GM19023 (cell line): Measurements from ENCODE around the gene CPNE2.
A peak's percentile ranks its signal among the peaks of the same experiment; 100 is the strongest.
"Not testable (repeated sequence)": the region's sequence is repeated elsewhere in the genome, so short reads cannot be mapped to it uniquely, and the experiment has no call there.

ENCODE experiments used
- ATAC-seq: cut with Tn5 transposase; IDR thresholded peaks from one replicate; pipeline ENCODE4 v1.9.1; 2021; ENCODE audit warnings: mild to moderate bottlenecking, moderate library complexity; ENCODE audit not compliant: unreplicated experiment

Gene CPNE2

DNA sequence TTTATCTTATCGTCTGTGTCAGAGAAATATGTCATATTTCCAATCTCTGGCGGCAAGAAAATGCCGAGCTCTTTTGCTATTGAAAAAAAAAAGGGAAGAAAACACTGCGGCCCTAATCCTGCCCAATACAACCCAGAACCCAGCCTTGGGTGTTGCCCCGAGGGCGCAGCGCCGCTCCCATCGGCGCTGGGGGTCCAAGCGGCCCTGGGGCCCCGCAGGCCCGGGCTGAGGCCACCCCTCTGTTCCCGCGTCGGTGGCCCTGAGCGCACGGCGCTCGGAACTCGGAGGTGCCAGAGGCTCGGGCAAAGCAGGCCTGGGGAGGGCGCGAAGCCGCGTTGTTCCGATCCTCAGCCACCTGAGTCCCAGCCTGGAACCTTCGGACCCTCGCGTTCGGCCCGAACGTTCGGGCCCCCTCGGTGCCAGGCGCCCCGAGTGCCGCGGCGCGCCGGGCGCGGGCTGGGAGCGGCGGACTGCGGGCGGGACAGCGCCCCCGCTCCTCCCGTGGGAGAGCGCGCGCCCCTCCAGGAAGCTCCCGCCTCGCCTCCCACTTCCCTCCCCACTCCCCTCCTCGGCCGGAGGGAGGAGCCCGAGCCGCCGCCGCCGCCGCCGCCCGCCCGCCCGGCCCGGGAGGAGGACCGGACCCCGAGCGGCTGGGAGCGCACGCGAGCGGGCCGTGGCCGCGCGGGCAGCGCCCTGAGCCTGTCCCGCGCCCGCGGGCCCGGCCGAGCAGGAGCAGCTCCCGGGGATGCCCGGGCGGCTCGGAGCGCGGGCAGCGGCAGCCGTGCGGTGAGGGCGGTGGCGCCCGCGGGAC lies at the start of gene CPNE2:
Gene CPNE2 (plus strand): TSS at position 609 of the 811 bp plus-strand sequence. CDS start 18,160 bp downstream, outside the sequence.
- peak; percentile 50 for ATAC-seq

DNA sequence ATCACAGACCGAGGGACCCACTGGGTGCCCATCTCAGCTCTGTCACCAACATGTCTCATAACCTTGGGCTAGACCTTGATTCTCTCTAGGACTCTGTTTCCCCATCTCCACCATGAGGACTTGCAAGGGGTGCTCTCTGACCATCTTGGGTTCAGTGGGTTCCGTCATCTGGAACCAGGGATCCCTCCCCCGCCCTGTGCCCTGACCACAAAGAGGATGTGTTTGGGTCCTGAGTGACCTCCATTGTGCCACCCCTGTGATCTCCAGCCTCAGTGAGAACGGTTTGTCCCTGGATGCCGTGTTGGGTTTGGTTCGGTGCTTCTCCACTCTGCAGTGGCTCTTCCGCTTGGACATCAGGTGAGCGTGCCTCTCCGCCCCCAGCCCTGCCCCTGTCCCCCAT lies 49.1 kb upstream of the CPNE2 start:
- ATAC-seq = no peak

DNA sequence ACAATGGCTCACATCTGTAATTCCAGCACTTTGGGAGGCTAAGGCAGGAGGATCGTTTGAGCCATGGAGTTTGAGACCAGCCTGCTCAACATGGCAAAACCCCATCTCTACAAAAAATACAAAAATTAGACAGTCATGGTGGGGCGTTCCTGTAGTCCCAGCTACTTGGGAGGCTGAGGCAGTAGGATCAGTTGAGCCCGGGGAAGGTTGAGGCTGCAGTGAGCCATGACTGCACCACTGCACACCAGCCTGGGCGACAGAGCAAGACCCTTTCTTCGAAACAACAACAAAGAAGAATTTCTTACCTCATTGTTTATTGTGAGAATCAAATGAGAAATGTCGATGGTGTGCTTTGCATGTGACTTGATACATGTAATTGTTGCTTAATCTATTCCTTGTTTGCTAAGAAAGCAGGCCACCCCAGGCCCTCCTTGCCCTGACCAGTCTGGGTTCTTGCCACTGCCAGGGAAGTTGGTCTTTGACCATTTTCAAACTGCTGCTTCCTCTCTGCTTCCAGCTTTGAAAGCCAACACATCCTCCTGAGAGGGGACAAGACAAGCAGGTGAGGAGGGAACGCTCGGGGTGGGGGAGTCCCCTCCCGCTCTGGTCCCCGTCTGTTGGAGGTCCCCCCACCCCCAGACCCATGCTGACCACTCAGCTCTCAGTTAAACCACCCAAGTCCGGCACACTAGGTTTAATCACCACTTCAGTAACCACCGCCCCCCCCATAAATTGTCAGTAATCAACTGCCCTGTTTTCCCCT lies 47.3 kb upstream of the CPNE2 start:
- ATAC-seq = no peak

DNA sequence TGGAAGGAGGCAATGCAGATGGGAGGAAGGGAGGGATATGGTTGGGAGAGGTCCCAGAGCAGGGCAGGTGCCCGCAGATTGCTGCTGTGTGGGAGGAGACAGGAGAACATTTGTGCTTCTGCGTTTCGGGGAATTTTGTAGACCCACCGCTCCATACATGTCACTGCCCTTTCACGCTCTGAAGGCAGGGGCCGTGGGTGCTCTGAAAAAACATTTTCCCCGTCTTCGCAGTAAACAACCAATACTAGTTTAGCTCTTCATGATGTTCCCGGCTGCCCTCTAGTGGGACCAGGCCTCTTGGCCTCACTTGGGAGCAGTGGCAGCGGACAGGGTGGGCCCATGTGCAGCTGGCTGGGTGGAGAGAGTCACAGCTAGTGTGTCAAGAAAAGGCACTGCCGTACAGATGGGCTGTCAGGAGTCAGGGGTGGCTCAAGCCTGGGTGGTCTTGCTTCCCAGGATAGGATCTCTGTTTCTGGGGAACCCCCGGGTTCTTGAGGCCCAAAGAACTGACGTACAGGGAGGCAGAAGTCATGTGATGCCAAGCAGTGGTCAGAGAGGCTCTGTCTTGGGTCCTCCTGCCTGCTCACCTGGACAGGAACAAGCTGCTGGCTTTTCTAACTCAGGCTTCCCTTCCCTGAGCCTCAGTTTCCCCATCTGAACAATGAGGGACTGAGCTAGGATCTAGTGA lies 46.5 kb upstream of the CPNE2 start:
- ATAC-seq = no peak

DNA sequence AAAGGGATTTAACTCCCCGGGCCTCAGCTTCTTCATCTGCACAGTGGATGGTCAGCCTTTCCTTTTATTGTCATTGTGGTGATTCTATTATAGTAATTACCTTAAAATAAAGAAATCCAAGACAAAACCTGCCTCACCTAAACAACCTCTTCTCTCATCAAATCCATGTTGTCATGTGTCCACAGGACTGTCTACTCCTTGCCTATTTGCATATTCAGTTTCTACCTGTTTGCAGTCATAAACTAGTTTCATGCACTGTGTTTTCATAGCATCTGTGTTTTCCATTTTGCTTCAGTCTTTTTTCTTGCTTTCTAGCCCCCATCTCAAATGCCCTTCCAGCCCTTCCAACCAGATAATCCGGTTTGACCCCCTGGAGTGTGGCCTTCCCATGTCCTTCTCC lies 44.3 kb upstream of the CPNE2 start:
- ATAC-seq = no peak

DNA sequence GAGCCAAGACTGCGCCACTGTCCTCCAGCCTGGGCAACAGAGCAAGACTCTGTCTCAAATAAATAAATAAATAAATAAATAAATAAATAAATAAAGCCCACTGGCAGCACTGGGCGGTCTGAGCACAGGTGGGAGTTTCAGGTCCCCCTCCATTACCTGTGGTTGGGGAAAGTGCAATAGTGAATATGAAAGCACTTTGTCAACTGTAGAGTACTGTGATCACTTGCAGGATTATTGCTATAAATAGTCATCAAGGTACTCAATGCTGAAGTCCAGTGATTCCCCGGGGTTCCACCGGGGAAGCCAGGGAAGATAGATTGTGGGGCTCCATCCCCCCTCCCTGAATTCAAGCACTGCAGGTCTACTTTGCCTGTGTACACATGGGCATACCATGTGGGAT lies 42.7 kb upstream of the CPNE2 start:
- ATAC-seq = peak; percentile 39

DNA sequence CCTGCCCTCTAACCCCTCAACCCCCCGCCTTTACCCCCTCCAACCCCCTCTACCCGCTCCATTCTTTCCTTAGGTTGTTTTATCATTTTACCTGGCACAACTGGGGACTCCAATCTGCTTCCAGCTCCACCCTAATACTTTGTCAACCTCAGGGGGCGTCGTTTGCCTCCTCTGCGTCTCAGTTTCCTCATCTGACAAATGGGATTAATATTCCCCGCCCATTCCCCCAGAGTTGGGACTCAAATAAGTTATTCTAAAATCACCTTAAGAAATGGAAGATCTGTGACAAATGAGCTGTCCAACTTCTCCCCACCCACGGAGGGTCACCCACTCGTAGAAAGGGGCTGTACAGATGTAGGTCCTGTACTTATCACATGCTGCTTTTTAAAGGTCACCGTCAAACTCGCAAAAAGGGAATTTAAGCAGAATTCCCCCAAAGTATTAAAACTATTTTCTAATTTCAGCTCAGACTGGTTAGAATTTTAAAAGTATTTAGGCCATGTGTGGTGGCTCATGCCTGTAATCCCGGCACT lies 40.6 kb upstream of the CPNE2 start:
- ATAC-seq = no peak

DNA sequence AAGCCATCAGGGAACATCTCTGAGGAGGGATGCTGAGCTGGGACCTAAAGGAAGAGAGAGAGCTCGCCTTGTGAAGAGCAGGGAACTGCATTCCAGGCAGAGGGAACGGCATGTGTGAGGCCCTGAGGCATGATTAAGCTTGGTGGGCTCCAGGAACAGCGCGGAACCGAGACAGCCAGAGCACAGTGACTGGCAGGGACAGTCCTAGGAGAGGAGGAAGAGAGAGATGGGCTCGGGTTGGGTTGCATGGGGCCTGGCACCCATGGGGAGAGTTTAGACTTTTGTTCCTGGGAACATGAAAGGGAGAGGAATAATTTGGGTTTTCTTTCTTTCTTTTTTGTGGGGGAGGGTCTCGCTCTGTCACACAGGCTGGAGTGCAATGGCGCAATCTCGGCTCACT lies 39.2 kb upstream of the CPNE2 start:
- ATAC-seq = no peak

DNA sequence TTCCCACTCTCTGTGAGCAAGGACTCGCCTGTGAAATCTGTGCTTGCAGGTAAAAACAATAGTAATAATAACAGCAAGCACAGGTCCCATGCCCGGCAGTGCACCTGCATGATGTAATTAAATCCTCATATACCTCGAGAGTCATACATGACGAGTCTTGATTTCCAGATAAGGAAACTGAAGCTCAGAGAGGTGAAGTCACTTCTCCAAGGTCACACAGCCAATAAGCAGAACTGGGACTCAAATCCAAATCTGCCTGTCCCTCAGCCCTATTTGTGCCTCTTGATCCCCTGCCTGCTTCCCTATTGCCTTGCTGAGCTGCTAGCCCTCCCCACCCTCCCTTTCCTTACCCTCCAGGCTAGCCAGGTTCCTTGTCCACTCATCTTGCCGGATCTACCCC lies 38.0 kb upstream of the CPNE2 start:
- ATAC-seq = no peak

DNA sequence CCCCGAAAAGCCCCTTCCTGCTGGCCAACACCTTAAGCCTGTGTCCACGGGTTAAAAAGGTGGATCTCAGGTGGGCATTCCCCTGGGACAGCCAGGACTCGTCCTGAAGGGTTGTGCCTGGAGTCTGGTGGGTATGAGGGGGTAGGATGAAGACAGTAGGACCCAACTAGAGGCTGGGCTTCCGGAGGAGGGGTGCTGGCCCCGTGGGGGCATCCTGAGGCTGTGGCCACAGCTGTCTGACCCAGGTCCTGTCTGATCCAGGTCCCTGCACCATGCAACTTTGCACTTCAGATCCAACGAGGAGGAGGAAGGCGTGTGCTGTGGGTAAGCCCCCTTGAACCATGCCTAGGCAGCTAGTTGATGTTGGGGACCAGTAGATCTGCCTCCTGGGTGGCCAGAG lies 37.6 kb upstream of the CPNE2 start:
- ATAC-seq = no peak

DNA sequence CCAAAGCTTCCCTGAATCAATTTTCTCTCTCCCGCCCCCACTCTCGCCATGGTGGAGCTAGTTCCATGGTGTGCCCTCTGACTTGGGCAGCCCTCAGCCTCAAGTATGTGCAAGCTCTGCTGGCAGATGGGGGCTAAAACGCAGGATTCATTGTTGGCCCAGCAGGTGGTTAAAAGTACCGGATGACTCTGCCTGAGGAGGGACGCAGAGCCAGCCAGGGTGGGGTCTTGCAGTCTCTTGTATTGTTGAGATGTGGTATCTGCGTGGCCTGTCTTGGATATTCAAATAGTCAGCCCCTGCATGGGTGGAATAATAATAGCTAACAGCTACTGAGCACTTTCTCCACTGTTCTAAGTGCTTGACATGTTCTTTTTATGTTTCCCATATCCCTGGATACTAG lies 36.7 kb upstream of the CPNE2 start:
- no peak for ATAC-seq

DNA sequence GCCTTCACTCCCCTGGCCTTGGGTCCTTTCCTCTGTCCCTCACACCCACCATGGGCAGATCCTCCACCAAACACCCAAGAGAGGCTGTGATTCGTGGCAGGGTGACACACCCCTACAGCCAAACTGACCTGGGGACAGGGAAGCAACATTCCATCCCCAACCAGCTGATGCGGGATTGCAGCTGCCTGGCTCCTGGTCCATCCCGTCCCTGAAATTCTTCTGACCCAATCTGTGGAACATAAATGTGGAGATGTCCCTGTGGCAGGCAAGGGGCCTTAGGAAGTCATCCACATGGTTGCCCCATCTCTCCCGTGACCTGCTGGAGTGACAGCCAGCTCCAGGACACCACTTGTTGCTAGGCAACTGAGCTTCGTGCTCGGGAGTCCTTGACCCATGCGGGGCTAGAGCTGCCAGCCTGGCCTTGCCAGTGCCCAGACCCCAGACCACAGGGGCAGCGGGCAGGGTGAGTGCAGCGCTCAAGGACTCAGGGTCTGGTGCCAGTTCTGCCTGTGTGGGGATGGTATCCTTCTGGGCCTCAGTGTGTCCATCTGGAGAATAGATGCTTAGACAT lies 34.0 kb upstream of the CPNE2 start:
- ATAC-seq = no peak

DNA sequence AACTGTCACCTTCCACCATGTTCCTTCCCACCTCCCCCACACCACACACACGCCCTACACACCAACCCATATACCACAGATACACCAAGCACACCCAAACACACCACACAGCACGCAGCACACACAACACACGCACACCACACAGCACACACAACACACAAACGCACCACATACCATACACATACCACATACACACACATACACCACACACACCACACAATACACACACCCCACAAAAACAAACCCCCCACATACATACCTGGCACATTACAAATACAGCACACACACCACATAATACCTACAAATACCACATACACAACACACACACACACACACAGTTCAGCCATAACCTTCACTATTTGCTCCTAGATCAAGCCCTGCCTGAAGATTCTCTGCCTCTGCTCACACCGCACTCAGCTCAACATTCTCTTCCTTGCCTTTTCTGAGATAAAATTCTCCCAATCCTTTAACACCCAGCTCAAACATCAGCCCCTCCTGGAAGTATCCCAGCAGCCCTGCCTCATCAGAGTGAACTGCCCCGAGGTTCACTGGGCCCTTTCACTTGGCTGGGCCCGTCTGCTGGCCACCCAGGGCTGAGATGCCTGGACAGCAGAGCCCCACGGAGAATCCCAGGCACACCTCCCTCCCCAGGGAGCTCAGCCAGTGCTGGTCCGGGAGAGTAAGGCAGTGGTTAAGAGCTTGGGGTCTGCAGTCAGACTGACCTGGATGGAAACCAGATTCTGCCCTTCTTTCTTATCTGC lies 31.9 kb upstream of the CPNE2 start:
- no peak for ATAC-seq

DNA sequence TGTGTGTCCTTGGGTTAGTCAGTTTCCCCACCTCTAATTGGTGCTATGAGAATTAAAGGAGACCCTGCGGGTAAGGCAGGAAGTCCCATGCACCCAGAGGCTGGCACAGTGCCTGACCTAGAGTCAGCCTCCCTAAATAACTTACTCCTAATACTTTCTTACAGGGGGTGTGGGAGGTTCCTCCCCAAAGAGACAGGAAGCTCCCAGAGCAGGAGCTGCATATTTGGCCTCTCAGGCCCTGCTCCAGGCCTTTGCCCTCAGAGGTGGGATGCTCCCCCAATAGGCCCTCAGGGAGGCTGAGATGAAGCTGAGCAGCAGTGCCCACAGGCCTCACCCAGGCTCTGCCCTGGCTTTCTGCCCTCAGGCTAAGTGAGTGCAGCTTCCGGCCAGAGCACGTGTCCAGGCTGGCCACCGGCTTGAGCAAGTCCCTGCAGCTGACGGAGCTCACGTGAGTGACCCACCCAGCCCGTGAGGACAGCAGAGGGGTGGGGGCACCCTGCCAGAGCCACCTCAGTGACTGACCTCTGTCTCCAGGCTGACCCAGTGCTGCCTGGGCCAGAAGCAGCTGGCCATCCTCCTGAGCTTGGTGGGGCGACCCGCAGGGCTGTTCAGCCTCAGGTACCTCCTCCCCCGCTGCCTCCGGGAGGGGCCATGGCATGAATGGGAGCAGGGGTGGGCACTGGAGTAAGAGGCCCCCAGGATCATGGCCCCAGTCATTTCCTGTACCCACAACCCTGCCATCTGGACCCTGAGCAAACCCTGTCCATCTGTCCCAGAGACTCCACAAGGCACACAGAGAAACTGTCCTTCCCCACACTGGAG lies 31.1 kb upstream of the CPNE2 start:
- no peak for ATAC-seq

DNA sequence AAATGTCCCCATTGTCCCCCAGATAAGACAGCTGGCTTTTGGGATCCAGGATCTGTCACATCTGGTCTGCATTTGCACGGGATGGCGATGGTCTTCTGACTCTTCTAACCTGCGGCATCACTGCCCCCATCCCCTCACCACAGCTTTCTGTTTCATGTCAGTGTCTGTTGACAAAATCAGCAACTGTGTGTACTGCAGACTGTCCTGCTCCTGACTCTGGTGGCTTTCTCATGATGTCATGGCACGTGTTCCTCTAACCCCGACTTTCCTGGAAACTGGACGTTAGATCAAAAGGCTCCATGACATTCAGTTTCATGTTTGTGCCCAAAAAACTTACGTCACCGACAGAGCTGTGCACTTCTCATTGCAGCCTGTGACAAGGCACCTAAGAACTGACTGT lies 30.1 kb upstream of the CPNE2 start:
- no peak for ATAC-seq

DNA sequence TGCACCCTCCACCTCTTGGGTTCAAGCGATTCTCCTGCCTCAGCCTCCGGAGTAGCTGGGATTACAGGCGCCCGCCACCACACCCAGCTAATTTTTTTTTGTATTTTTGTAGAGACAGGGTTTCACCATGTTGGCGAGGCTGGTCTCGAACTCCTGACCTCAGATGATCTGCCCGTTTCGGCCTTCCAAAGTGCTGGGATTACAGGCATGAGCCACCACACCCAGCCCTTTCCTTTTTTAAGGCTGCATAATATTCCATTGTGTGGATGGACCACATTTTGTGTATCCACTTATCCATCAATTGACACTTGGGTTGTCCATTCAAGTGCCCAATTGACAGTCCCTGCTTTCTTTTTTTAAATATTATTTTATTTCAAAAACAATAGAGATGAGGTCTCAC lies 29.2 kb upstream of the CPNE2 start:
- ATAC-seq = not testable (repeated sequence)

DNA sequence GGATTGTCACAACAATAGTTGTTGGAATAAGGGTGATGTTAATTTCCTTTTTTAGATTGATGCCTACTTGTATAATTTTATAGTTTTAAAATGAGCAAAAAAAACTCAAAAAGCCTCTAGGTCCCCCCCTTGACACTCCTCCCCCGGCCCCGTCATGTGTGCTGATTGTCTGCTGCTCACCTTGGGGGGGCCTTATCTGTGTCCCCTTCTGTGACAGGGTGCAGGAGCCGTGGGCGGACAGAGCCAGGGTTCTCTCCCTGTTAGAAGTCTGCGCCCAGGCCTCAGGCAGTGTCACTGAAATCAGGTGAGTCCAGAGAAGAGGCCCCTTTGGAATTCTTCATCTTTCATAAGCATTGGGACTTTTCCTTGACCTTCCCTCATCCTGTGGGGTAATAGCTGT lies 27.4 kb upstream of the CPNE2 start:
- ATAC-seq = no peak

DNA sequence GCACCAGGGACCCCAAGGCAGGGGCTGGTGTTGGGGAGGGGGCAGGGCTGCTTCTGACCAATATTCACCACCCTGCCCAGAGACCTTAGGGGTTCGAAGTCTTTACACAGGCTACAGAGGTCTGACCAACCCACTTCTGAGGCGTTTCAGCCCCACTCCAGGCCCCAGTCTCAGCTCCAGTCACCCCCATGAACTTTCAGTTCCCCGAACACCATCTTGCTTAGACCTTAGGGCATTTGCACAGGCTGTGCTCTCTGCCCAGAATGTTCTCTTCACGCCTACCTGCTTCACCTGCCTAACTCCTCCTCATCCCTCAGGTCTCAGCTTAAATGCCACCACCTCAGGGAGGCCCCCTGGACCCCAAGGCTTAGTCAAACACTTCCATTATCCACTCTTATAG lies 25.8 kb upstream of the CPNE2 start:
- no peak for ATAC-seq

DNA sequence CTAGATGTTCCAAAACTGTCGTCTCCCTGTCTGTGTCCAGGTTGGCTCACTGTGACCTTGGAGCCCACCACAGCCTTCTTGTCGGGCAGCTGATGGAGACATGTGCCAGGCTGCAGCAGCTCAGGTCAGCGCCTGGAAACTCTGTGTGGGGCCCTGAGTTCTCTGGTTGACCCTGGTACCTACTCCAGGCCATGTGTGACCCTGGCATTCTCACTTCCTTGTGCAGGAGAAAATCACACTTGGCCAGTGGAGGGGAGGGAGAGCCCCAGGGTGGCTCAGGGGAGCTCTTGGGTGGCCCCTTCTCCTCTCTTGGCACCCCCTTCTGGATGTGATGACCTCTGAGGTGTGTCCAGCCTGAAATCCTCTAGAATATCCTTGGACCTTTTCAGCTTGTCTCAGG lies 25.0 kb upstream of the CPNE2 start:
- no peak for ATAC-seq

DNA sequence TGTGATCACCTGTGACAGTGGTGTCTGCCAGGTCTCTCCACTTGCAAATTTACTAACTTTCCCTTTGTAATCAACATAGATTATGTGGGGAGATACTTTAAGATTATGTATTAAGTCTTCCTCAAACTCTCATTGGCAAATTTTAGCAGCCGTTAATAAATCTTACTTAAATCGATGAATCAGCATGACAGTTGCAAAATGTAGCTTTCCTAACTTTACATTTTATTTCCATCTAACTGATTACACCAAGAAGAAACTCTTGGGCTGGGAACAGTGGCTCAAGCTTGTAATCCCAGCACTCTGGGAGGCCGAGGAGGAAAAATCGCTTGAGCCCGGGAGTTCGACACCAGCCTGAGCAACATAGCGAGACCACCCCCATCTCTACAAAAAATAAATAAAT lies 23.3 kb upstream of the CPNE2 start:
- ATAC-seq = no peak
